HG02610 (cell line): ENCODE data around the gene PLCG1.
"Not testable (repeated sequence)": the region's sequence is repeated elsewhere in the genome, so short reads cannot be mapped to it uniquely, and the experiment has no call there.

Source experiments
- ATAC-seq: cut with Tn5 transposase; IDR thresholded peaks from one replicate; pipeline ENCODE4 v1.9.1; 2021; ENCODE audit warnings: mild to moderate bottlenecking, moderate library complexity; ENCODE audit not compliant: unreplicated experiment

The PLCG1 gene

DNA sequence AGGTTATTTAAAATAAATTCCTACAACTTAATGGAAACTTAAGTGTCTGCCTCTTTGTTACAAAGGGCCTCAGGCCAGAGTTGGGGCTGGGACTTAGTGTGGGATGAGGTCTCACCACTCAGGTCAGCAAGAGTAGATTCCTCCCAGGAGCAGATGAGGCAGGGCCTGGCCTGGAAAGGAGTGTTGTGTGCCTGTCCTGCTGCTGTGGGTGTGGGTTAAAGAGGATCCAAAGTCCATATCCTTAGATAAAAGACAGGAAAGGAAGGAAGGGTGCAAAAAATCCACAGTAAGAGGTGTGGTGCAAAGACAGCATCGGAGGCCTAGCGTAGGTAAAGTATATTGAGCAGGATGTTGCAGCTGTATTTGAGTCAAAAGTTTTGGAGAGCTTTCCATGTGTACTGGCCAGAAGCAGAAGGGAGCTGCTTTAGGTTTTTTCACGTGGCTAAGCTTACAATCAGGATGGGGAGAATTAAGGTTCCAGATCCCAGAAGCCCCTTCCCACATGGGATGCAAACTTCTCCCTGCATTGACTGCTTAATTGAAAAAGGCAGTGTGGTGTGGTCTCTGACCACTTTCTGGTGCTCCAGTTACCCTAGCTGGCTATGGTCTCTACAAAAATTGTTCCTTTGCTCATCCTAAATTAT lies 12.8 kb upstream of the PLCG1 start:
- no peak for ATAC-seq

DNA sequence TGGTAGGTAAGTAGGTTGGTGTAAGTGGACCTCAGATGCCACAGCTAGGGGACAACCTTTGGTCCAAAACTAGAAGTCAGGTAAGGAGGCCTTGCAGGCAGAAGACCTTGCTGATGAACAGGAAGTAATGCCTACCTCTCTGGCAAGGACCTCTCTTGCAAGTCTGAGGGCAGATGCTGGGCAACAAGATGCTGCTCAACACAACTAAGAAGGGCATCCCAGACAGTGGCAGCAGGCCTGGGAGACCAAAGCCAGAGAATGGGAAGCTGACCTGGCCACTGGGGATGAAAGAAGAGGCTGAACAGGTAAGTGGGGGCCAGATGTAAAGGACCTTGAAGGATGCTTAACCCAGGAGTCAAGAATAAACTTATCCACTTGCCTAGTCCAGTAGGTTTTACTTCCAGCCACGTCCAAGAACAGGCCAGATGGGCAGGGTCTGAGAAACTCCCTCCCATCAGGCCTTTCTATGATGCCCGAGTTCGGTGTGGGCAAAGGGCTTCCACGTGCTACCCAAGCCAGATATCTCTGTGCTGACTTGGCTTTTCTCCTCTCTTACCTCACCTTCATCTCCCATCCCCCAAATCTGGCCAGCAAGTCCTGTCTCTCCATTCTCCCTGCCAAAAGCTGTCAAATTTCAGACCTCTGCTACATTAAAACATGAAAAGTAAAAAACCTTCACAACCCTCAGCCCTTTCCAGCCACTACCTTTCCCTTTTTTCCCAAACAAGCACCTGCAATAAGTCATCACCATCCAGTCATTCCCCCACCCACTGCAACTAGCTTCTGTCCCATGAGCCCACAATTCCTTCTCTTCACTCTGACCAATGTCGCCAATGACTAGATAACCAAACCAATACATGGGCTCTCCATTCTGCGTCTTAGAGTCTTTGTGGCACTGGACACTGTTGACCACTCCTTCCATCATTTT lies 11.5 kb upstream of the PLCG1 start:
- ATAC-seq, result no peak

DNA sequence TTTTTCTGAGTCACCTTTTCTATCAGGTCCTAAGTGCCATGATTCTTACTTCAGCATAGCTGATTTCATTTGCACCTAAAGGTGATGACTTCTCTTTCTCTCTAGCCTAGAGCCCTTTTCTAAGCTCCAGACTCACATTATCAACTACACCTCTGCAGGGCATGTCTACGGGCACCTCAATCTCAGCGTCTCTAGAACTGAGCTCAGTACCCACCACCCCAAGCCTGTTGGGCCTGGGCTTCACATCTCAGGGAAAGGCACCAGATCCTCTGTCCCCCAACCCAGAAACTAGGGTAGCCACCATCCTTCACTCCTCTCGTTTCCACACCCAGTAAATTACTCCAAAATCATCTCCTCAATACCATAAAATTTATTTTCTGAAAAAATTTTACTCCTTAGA lies 10.6 kb upstream of the PLCG1 start:
- ATAC-seq, result no peak

DNA sequence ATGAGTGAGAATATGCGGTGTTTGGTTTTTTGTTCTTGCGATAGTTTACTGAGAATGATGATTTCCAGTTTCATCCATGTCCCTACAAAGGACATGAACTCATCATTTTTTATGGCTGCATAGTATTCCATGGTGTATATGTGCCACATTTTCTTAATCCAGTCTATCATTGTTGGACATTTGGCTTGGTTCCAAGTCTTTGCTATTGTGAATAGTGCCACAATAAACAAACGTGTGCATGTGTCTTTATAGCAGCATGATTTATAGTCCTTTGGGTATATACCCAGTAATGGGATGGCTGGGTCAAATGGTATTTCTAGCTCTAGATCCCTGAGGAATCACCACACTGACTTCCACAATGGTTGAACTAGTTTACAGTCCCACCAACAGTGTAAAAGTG lies 9.0 kb upstream of the PLCG1 start:
- not testable (repeated sequence) for ATAC-seq

DNA sequence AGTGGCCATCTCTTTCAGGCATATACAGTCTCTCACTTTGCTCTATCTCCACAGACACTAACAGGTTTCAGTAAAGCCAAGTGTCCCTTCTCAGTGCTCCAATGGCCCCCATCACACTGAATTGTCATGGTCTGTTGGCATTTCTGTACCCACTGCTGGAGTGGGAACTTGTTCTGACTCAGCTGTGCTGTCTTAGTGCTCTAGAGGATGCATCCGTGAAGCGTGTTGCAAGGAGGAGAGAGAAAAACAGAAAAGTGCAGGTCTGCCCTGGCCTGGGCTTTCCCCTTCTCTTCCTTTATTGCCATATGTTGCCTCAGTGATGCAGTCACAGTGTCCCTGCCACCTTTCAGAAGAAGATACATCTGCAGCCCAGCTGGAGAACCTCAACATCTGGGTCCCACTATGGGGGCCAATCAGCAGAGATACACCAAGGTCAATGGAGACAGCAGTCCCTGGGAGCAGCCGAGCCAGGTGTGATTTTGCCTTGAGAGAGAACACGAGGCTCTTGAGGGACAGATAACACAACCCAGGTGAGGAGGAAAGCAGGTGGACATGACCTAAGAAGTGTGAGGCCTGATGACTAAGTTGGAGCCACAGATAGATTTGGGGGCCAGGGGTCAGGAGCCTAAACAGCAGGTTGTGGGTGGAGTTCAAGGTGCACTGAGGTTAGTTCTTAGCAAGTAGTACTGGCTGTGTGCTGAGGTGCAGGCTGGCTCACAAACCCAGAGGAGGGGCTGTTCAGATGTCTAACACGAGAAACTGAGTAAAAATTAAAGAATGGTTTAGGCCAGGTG lies 5.6 kb upstream of the PLCG1 start:
- peak; percentile 39 for ATAC-seq

DNA sequence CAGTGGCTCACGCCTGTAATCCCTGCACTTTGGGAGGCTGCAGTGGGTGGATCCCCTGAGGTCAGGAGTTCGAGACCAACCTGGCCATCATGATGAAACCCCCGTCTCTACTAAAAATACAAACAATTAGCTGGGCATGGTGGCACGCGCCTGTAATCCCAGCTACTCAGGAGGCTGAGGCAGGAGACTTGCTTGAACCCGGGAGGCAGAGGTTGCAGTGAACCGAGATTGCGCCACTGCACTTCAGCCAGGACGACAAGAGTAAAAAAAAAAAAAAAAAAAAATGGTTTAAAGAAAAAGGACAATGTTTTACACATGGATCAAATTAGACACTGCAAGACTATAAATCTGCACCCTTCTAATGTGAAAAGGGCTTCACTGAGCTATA lies 5.0 kb upstream of the PLCG1 start:
- ATAC-seq, result not testable (repeated sequence)

DNA sequence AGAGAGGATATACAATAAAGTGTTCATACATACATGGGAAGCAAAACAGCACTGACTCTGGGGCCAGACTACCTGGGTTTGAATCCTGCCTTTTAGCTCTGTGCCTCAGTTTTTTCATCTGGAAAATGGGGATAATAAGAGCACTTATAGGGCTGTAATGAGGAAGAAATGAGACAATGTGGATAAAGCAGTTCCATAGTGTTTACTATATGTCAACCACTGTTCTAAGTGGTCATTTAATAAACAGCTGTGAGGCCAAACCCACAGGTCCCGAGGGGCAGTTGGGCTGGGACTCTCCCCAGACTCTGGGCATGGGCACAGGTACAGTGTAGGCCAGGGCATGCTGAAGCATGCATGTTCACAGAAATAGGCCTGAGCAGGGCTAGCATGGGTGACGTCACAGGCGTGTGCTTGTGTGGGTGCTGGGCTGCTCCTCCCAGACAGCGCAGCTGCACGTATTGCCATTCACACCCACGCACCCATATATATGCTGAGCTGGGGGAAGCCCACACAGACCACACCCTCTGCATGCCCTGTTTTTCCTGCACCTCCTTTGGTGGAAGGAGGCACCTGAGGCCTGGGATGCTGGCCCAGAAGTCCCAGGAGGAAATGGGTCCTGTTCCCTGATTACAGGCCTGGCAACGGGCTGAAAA lies 3.5 kb upstream of the PLCG1 start:
- no peak for ATAC-seq

DNA sequence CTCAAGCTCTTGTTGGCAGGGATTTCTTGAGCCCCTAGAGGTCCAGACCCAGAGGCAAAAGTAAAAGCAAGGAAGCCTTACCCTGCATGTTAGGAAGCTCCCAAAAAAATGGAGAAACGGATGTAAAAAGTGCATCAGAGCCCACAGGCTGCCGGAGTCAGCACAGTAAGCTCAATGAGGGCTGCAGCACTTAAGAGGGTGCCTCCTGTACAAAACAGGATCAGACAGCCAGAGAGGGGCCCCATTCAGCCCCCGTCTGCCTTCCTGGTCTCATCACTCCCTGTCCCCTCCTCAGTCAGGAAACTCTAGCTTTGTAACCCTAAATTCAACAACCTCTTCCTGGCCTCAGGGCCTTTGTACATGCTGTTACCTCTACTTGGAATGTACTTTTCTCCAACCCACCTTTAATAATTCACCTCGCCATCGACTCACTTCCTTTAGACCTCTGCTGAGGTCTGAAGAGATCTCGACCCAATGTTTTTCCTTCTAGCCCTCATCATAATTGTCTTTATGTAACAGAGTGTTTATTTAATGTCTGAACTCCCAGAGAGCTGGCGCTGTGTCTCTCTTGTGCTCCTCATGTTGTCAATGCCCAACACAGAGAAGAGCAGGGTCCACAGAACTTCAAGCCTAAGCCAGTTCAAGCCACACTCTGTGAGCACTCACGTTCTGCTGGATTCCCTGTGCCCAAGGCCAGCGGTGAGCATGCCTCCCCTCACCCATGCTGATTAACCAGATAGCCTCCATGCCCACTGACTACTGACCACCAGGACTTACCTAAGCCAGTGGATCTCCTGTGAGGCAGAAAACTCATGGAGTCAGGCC lies 2.8 kb upstream of the PLCG1 start:
- no peak for ATAC-seq

DNA sequence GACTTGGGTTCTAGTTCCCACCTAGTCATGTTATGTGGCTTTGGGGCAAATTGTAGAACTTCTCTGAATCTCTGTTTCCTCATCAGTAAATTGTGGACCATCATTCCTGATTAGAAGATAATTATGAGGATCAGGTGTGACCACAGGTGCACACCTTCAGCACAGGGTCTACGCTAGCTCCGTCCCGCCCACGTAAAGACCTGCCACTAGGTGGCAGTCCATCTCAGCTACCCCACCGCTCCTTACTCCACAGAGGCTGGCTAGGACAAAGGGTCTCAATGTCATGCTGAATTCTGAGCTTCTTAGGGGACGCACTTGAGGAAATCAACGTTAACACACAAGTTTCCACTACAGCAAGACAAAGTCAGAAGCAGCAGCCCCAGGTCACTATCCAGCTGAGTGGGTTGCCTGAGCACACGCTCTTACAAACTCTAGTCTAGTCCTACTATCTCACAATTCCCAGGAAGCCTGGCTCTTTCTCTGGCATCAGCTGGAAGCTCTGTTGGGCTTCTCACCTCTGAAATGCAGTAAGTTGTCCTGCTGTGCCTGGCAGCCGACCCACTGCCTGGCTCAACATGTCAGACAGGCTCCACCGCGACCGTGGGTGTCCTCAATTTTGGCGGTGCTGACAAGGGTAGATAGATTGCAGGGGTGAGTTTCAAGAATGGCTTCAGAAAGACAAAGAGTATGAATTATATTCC lies 2.0 kb upstream of the PLCG1 start:
- ATAC-seq, result no peak

DNA sequence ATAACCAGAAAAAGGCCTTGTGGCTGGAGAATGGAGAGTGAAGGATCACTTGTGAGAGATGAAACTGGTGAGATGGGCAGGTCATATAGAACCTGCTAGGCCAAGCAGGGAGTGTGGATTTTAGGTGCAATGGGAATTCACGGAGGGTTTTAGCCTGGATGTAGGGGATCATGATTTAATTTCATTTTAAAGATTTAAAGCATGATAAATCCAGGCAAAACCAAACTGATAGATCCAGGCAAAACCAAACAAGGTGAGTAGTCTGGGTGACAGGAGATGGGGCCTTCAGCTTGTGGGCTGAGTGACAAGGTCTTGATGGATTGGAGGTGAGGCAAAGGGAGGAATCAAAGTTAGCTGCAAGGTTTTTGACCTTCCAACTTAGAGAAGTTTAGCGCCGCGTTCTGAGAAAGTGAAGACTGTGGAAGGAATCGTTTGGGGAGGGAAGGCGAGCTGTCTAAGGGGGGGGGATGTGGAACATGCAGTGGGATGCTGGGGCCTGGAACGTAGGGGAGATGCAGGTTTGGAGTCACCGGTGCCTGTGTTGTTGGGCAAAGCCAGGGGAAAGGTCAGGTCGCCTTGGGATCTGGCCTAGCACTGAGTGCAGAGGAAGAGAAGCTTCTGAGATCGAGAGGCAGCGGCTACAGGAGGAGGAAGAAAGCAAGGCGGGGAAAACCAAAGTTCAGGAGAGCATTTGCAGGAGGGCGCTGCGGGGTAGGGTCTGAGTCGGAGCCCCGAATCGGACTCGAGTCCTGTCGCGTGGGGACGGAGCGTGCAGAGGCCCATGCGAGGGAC lies 1.3 kb upstream of the PLCG1 start:
- ATAC-seq, result no peak

DNA sequence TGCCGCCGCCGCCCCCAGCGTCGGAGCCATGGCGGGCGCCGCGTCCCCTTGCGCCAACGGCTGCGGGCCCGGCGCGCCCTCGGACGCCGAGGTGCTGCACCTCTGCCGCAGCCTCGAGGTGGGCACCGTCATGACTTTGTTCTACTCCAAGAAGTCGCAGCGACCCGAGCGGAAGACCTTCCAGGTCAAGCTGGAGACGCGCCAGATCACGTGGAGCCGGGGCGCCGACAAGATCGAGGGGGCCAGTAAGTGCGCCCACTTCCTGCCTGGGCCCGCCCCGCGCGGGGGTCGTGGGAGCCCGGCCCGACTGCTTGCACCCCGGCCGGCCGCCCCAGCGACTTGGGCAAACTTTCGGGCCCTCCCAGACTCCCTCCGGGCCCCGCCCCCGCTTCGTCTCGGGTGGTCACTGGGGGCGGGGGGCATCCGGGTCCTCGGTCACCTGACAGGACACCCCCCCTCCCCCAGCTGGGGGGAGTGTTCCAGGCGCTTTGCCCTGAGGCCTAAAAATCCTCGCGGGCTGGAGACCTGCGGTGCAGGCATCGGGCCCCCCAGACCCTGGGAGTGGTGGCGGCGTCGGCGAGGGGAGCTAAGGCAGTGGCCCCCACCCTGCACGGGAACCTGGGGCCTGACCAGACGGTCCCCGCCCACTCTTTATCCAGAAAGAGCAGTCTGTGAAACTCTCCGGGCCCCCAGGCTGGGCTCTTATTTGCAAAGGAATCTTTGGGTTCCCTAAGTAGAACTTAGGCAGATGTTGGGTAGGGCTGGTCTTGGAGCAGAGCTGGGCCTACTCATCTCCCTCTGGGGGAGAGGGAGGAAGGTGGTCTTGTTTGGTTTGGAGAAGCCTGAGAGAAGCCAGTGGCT lies 501 bp downstream of the PLCG1 start:
- peak; percentile 8 for ATAC-seq

DNA sequence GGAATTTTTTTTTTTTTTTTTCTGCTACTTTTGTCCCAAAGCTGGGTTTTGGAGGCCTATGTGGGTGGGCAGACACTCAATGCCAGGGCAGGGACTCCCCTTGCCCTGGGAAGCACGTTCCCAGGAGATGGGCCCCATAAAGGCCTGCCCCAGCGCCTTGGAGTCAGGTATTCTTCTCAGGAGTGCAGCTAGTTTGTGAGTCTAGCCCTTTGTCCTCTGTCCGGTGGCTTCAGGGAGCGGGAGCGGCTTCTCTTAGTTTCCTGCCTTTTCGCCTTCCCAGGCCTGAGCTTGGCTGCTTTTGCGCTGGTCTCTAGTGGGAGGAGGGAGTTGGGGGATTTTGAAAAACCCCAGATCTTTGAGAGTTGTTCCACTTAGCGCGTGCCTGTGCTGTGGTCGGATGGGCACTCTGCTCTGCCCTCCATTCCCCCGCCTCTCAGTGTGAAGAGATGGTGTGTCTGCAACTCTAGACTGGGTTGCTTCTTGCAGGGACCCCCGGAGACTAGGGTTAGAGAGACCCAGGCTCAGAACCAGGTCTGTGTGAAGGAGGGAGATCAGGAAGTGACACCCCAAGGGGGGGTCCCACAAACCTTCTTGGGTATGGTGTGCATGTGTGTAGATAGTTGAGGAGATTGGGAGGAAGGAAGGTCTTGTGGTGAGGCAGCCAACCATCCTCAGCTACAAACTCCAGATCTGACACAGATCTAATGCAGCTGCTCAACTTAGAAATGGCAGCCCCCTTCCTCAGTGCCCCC lies 1.3 kb downstream of the PLCG1 start:
- no peak for ATAC-seq

DNA sequence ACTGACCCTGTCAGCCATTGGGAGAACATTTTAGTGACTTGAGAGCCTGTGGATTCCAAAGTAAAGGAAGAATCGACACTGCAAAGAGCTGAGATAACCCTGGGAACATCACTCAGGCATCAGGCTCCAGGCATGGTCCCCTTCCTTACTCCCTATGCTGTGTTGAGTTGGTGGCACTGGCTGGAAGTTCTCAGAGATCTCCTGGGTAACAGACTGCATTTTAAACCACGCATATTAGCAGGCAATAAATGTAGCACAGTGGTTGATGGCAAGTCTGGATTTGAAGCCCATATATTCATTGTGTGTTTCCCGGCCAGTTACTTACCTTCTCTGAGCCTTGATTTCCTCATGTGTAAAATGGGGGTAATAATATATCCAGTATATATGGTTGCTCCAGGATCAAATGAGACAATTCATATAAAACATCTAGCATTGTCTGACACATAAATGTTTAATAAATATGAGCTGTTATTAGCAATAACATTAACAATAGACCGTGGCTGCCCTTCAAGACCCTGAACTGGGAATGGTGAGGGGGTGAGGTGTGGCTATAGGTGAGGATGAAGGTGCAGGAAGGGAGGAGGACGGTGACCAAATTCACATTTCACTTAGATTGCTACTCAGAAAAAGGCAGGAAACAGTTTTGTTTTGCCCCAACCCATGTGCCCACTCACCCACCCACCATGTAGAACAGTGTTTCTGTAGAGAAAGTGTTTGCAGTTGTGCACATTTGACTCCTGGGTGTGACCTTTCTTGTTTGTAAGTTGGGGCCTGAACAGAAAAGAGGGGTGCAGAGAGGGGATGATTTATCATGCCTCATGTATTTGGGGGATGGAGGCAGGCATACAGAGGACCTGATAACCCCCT lies 2.1 kb downstream of the PLCG1 start:
- ATAC-seq, result no peak

DNA sequence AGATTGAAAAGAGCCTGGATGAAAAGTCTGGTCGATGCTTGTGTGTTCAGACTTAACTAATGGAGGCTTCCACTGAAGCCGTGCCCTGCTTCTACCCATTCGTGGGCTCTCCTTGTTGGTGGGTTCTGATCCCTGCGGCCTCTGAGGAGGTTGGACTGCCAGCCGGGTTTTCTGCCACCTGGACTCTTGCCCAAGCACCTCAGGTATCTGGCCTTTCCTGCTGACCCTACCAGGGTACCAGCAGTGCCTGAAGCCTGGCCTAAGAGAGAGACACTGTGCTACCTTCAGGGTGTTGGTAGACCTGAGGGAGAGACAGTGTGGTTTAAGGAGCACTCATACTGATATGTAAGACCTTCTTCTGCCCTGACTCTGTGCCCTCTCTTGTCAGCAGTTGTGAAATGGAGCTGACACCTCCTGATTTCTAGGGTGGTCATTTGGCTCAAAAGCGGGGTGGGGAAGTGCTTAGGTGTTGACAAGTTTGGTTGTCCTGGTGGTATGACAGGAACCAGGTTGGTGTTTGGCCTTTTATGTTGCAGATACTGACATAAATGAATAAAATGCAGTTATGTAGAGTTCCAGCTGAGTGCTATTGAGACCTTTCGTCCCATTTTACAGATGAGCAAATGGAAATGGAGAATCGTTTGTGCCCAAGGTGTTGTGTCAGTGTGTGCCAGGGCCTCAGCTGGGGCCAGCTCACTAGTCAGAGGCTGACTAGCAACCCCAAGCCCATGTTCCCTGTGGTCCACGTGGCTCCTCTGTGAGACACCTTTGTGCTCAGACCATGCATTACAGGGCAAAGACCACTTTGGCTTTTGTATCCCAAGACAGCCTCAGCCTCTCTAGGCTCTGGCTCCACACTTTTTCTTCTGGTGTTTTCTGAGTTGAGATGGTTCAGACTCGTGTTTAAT lies 3.1 kb downstream of the PLCG1 start:
- no peak for ATAC-seq

DNA sequence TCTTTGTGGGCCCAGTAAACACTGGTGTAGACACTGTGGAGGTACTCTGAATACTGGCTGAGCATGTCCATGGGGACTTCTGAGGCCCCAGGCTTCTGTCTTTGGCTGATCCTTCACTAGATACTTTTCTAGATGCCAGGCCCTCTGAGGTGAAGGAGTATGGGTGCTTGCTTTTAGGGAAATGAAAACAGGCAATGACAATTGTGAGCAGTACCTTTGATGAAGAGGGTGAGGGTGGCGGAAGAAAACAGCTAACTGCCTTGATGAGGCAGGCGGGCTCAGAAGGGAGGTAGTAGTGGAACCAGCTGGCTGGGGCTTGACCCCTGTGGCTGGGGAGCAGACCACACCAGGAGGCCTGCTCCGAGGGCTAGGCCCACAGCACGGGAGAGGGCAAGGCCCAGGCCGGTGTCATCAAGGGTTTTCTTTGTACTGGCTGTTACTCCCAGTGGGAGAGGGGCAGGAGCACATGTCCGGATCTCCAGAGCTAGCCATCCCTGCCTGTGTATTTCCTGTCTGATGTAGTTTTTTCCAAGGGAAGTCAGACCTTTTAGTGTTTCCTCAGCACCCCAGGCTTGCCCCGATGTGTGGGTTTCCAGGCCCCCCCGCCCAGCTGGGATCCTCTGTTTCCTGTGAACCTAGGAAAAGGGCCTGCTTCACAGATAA lies 3.9 kb downstream of the PLCG1 start:
- ATAC-seq, result no peak
